Neural progenitor cell (in vitro differentiated cells): ENCODE results near the gene DRG1.

Experiments
- EZH2 ChIP-seq: fragments of 200-600 bp; sonication (generic); IDR thresholded peaks from 2 replicates; pipeline ENCODE4 v1.6.1; 2017; ENCODE audit warnings: antibody characterized with exemption, mild to moderate bottlenecking, moderate library complexity
- EZH2phosphoT487 ChIP-seq: fragments of 200-600 bp; sonication (generic); IDR thresholded peaks from 2 replicates; pipeline ENCODE4 v1.6.1; 2017; ENCODE audit warnings: antibody characterized with exemption
- TF ChIP-seq, protein P1 (sequence below): fragments of 200-600 bp; sonication (generic); IDR thresholded peaks from 2 replicates; pipeline ENCODE4 v1.5.1; 2017; ENCODE audit warnings: antibody characterized with exemption, mild to moderate bottlenecking

DNA sequence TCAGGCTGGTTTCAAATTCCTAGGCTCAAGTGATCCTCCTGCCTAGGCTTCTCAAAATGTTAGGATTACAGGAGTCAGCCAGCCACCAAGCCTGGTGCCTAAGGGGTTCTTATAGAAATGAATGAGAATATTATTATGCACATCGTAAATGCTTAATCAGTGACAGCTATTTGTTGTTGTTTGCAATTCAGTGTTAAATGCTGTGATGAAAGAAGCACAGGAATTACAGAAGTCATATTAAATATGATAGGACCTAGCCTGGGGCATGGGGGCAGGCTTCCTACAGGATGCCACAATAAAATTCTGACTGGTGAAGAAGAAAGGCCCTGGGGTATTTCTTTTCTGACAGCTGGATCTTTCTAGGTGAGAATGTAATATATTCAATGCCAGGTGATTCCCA, 39.4 kb upstream of the DRG1 start:
- TF ChIP-seq EZH2 (no peak), EZH2phosphoT487 (no peak)
- TF ChIP-seq, protein P1, sequence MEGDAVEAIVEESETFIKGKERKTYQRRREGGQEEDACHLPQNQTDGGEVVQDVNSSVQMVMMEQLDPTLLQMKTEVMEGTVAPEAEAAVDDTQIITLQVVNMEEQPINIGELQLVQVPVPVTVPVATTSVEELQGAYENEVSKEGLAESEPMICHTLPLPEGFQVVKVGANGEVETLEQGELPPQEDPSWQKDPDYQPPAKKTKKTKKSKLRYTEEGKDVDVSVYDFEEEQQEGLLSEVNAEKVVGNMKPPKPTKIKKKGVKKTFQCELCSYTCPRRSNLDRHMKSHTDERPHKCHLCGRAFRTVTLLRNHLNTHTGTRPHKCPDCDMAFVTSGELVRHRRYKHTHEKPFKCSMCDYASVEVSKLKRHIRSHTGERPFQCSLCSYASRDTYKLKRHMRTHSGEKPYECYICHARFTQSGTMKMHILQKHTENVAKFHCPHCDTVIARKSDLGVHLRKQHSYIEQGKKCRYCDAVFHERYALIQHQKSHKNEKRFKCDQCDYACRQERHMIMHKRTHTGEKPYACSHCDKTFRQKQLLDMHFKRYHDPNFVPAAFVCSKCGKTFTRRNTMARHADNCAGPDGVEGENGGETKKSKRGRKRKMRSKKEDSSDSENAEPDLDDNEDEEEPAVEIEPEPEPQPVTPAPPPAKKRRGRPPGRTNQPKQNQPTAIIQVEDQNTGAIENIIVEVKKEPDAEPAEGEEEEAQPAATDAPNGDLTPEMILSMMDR = no peak
